PC-3 (cell line): ENCODE measurements around the gene MDM4.

Experiments used
- CTCF ChIP-seq: fragments of 300-600 bp; sonication (generic); conservative IDR thresholded peaks from 2 replicates; pipeline ENCODE4 v1.5.1; 2017; ENCODE audit warnings: antibody characterized with exemption, low read depth, mild to moderate bottlenecking, low read length
- EZH2 ChIP-seq: fragments of 300-600 bp; sonication (generic); IDR thresholded peaks from one replicate; pipeline ENCODE4 v1.6.1; 2017; ENCODE audit warnings: antibody characterized with exemption, mild to moderate bottlenecking, low read length; ENCODE audit not compliant: unreplicated experiment

GRCh38 chr1:204572923-204573922 is 57.0 kb downstream of the MDM4 start:
- TF ChIP-seq CTCF (no peak), EZH2 (no peak)
